ENCODE measurements around the gene ANGPTL4.
"Not testable (repeated sequence)": the region's sequence is repeated elsewhere in the genome, so short reads cannot be mapped to it uniquely, and the experiment has no call there.

Gene ANGPTL4

DNA sequence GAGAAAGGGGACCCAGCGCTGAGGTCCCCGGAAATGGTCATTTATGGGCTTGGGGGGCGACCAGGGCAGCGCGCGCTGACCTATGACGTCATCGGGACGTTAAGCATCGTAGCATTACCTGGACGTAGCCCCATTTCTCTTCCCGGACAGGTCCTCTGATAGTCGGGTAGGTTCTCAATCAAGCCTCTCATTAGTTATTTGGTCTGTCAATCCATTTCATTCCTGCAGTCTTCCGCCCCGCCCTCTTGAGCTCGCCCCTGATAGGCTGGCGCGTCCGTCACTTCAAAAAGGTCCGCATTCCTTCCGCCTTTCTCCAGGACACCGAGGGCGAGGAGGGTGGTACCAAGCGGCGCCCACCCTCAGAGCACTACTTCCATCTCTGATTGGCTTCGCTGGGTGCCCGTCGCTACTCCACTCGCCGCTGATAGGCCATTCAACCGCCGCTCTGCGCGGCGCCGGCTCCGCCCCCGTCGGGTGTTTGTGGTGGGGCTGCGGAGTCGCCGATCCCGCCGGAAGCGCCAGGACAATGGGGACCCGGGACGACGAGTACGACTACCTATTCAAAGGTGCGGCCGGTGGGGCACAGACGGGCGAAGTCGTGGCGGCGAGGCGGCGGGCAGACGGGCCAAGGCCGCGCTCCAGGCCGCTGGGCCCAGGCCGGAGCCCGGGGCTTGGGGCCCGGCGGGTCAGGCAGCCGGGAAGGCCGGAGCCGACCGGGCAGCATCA, 26.1 kb downstream of the ANGPTL4 start, which contains the start of gene RAB11B:
Gene RAB11B, plus strand, starts transcription at position 470 of the 726 bp plus-strand sequence. Its CDS starts 57 bp downstream, at position 527.
- peak; percentile 98 for DNase-seq (ENCODE audit: low read depth in 2 of 2)

DNA sequence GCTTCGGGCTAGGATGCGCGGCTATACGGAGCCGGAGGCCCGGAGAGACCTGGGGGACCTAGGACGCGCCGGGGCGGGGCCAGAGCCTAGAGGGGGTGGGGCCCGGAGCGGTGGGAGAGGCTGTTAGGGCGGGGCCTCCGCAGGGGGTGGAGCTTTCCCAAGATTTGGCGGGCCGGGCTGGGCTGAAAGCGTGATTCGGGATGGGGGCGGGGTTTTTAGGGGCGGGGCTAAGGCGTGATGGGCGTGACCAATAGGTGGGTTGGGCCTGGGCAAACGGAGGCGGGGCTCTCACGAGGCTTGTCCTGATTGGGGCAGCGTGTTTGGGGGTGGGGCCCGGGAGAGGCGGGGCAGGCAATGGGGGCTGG, 26.6 kb downstream of the ANGPTL4 start:
- DNase-seq (ENCODE audit: low read depth in 2 of 2), result peak; percentile 90 to 99

DNA sequence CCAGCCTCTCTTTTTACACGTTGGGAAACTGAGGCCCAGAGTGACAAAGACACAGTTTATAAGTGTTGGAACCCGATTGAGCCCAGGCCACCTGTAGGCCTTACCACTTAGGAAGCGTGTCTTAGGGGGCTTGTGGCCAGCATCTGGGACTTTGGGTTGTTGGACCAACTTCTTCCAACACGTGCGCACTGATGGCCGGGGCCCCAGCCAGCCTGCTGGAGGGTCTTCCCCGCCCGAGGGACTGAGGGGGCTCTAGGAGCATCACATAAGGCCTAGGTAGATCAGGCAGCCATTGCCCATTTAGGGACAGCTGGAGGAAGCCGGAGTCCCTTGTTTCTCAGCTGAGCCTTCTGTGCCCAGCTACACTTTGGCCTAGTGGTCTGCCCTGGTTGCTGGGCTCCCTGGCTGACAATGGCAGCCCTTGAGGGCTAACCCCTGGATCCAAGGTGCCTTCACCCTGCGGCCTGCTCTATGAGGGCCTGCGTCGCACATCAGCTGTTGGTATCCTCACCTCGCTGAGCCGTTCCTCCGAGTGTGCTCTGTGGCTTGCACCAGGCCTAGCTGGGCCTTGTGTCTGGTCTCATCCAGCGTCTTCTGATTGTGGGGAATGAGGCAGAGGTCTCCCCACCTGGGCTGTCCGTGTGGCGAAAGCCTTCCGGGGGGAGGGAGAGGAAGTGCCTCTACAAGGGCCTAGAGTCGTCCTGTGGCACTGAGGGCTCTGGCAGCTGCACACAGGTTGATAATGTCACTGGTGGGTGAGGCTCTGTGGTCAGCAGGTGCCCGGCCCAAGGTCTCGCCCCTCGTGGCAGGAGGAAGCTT, 27.5 kb downstream of the ANGPTL4 start:
- no peak for DNase-seq (ENCODE audit: low read depth in 2 of 2)

DNA sequence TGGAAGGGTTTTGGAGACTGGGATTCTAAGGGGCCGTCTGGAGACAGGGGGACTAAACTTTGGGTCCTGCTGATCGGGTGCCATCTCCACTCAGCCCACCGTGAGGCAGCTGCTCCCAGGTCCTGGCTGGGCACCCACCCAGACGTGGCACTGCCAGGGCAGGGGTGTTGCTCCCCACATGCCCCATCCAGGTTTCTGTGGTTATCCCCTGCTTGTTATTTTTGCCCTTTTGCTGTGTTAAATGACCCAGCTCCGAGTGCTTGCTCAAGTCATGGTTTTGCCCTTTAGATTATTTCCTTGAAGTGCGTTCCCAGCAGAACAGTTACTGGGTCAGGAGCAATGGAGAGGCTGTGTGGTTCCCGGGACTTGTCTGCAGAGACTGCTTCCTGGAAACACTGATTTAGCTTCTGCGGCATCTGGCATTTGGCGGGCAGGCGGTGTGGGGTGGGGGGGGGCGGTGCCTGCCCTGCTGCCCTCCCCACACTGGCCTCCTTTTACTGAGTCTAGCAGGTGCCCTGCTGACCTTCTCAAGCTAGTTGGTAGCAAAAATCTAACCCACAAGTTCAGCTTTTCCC, 28.1 kb downstream of the ANGPTL4 start:
- DNase-seq (ENCODE audit: low read depth in 2 of 2), result no peak

DNA sequence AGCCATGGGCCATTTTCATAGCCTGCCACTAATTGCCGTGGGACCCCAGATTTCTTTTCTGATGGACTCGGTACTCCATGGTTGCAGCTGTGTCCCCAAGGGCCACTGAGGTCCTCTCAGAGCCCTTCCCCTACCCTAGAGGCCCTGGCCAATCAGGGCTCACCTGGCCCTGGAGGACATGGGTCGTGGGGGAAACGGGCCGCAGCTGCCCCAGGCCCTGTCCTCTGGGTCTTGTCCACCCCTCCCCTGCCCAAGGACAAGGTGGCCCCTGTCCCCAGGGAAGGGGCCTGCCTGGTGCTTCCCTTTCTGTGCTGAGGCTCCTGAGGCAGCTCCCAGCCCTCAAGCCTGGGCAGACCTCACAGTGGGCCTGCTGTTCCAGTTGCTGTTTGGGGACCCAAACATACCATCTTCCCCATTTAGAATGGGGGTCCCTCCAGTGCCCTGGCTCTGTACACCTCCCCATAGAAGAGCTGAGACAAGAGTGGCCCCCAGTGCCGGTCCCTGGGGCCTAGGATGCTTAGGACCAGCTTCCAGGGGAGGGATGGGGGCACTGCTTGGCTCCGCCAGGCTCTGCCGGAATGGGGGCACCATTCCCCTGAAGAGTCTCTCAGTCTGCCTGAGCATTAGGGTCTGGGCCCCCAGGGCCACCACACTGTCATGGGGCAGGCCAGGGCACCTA, 29.4 kb downstream of the ANGPTL4 start:
- no peak for DNase-seq (ENCODE audit: low read depth in 2 of 2)

DNA sequence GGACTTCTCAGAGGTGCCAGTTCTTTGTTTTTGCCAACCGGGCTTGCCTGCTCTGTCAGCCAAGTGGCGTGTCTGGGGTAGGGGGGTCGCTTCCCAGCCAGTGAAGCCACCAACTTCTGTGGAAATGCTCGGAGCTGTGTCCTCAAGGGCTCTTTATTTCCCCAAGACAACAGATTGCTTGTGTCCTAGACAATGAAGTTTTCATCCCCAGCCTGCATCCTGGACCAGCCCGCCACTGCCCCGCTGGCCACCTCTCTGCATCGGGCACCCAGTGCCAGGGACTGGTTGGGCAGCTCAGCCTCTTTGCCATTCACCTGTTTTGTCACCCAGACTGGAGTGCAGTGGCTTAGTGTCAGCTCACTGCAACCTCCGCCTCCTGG, 29.9 kb downstream of the ANGPTL4 start:
- no peak for DNase-seq (ENCODE audit: low read depth in 2 of 2)

DNA sequence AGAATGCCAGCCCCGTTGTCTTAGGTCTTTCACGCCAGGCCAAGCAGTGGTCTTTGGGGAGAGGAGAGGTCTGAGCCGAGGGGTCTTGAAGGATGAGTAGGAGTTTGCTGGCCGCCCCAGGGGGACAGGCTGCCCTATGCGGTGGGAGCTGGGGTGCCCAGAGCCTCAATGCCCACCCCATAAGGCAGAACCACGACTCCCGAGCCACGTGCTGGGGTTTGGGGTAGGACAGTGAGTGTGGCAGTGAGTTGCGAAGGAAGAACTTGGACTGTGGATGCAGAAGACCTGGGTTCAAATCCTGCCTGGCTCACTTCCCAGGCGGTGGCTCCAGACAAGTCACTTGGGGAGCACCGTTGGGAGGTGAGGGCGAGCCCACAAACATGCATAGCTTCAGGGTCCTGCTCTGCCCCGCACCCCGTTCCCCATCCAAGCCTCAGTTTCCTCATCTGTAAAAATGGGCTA, 31.7 kb downstream of the ANGPTL4 start:
- DNase-seq (ENCODE audit: low read depth in 2 of 2), result no peak

DNA sequence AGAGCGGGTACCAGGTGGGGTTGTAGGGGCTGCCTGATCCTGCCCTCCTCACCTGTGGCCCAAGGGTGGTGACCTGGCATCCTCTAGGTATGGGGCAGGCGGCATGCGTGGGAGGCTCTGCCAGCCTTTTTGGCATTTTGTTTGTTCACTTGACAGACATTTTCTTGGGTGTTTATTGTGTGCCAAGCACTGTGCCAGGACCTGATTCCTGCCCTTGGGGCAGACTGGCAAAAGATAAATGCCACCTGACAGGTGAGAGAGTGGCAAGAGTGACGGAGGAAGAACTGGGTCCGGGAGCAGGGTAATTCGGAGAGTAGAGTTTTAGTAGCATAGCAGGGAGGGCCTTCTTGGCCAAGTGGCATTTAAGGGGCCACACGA, 32.2 kb downstream of the ANGPTL4 start:
- DNase-seq (ENCODE audit: low read depth in 2 of 2), result no peak

DNA sequence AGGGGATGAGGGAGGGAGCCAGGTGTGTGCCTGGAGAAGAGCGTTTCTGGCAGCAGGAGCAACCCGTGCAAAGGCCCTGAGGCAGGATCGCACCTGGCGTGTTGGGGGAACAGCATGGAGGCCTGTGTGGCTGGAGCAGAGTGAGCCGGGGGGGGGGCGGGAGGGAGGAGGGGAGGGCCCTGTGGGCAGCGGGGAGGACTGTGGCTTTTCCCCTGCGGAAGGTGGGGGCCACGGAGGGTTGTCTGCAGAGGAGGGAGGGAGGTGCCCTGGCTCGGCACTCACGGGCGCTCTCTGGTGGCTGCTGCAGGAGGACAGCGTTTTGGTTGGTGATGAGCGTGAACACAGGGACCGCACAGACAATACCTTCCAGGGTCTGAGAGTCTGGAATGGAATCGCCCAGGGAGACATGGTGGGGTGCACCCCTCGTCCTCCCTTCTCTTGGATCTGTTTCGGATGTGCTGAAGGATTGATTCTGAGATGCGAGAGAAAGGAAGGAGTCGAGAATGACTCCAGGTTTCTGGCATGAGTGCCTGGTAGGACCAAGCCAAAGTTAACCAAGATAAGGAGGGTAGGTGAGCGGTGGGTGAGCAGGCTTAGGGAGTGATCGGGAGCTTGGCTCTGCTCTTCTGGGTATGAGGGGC, 32.7 kb downstream of the ANGPTL4 start:
- DNase-seq (ENCODE audit: low read depth in 2 of 2), result peak; percentile 60 to 67

DNA sequence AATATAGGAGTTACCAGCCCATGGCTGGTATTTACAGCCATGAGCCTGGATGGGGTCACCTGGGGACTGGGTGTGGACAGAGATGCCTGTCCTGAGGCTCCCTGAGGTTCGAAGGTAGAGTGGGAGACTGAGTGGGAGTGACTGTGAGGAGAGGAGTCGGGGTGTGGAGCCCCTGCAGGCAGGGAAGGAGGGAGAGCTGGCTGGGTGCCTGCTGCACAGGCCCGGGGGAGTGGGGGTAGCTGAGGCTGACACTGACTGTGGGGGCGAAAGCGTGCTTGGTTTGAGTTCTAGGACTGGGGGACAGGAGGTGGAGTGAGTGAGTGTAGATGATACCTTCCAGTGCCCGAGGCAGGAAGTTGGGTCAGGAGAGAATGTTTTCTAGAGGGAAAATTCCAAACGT, 33.3 kb downstream of the ANGPTL4 start:
- no peak for DNase-seq (ENCODE audit: low read depth in 2 of 2)

DNA sequence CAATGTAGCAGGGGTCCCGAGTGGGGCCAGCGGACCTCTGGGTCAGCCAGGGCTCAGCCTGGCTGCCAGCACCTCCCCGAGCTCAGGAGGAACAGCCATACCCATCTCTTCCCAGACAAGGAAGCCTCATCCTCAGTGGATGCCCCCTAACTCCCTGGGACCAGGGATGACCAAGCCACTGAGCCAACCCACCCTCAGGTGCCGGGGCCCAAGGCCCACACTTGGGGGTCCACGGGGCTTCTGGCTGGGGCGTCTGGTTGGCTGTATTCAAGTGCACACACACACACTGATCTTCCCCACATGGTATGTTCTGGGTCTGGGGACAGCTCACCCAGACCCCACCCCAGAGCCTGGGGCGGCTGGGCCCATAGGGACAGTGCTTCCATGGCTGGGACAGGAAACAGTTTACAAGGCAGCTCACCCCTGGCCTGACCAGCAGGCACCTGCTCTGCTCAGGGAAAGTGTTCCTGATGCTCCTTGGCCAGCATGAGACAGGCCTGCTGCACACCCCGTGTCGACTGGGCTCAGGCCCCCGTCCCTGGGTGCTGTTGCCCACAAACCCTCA, 33.9 kb downstream of the ANGPTL4 start:
- no peak for DNase-seq (ENCODE audit: low read depth in 2 of 2)

DNA sequence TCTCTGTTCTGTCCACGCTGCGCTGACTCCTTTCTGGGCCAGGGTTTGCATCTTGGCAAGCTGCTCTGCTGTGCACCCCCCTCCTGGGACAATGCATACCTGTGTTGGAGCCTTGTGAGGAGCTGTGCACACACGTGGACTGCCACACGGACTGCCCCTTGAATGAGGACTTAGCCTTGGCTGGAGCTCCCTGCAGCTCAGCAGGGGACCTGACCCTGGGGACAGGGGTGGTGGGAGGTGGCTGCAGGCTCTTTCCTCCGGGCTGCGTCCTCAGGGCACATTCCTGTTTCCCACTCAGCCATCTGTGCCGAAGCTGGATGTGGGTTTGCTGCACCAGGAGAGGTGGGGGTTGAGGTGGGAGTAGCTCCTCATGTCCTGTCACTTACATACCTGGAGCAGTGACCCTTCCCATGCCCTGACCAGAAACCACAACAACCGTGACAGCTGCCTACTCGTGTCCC, 34.4 kb downstream of the ANGPTL4 start:
- DNase-seq (ENCODE audit: low read depth in 2 of 2), result no peak

DNA sequence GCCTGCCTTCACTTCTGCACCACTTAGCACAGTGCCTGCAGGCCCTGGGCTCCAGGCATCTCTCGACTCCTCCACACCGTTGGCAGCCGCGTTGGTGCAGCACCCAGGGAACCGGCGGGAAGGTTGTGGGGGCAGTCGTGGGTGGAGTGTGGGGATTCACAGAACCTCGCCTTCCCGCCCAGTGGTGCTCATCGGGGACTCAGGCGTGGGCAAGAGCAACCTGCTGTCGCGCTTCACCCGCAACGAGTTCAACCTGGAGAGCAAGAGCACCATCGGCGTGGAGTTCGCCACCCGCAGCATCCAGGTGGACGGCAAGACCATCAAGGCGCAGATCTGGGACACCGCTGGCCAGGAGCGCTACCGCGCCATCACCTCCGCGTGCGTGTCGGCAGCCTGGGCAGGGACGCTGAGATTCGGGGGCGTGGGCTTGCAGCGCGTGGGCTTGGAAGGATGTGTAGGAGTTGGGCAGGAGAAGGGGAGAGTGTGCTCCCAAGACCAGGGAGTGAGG, 35.8 kb downstream of the ANGPTL4 start:
- DNase-seq (ENCODE audit: low read depth in 2 of 2), result no peak

DNA sequence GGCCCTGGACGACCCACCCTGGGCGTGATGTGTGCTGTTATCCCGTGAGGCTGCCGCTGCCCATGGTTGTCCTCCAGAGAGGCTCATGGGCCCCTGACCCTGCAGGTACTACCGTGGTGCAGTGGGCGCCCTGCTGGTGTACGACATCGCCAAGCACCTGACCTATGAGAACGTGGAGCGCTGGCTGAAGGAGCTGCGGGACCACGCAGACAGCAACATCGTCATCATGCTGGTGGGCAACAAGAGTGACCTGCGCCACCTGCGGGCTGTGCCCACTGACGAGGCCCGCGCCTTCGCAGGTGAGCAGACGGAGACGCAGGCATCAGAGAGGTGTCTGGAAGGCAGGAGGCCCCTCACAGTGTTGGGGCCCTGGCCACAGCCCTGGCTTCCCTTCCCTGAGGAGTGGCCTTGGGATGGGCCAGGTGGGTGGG, 38.0 kb downstream of the ANGPTL4 start:
- no peak for DNase-seq (ENCODE audit: low read depth in 2 of 2)

DNA sequence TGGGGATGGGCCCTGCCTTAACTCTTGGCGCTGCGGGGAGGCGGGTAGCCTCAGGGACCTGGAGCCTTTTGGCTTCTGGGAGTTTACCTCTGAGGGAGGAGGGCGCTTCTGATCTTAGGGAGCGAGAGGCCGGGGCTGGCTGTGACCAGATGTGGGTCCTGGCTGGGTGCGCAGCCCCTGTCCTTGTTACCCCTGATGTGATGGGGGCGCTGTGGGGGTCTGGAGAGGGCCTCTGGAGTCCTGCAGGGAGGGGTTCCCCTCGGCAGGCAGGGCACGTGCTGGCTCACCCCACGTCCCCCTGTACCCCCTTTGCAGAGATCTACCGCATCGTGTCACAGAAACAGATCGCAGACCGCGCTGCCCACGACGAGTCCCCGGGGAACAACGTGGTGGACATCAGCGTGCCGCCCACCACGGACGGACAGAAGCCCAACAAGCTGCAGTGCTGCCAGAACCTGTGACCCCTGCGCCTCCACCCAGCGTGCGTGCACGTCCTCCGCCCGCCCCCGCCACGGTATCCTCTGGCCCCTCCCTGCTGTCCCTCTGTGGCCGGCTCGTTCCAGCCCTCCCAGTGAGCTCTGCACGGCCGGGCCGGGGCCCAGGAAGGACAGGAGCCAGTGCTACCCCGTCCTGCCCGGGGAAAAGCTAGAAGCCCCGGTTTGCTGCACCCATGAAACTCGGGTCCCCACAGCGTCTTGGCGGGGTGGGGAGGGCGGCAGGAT, 39.3 kb downstream of the ANGPTL4 start:
- no peak for DNase-seq (ENCODE audit: low read depth in 2 of 2)

DNA sequence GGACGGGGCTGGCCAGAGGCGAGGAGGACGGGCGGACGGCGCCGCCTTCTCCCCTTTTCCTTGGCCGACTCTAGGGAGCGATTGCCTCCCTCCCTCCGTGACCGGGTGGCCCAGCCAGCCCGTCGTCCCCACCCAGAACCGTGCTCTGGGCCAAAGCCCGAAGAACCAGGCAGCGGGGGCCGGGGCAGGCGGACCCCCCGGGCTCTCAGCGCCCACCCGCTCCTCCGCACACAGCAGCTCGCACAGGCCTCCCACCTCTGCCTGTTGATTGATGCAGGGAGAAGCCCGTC, 39.8 kb downstream of the ANGPTL4 start:
- DNase-seq (ENCODE audit: low read depth in 2 of 2), result no peak

DNA sequence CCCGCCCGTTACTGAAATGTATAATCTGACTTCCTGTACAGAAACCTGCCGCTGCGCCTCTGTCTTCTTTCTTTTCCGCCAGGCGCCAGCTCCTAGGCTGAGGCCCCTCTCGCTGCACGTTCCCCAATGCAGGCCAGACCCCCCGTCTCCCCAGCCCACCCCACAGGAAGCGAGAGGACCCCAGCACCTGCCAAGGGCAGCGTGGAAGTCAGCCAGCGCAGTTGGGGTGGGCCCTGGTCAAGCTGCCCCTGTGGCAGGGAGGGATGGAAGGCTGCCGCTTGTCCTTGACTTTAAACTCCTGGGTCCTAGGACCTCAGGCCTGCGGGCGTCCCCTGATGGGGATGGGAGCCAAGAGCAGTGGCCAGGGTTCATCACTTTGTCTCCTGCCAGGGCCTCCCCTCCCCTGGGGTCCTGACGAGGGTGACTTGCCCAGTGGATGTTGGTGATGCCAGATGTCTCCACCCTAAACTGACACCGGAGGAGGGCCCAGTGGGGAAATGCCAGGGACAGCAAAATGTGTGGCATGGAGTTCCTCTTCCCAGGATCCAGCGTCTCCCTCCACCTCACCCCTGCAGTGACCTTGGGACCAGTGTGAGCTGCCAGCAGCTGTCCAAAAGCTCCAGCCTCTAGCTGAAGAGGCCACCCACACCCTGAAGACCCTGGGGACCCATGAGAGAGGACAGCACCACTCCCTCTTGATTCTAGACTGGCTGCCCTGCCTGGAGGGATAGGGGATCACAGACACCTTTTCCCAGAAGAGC, 40.6 kb downstream of the ANGPTL4 start:
- no peak for DNase-seq (ENCODE audit: low read depth in 2 of 2)

DNA sequence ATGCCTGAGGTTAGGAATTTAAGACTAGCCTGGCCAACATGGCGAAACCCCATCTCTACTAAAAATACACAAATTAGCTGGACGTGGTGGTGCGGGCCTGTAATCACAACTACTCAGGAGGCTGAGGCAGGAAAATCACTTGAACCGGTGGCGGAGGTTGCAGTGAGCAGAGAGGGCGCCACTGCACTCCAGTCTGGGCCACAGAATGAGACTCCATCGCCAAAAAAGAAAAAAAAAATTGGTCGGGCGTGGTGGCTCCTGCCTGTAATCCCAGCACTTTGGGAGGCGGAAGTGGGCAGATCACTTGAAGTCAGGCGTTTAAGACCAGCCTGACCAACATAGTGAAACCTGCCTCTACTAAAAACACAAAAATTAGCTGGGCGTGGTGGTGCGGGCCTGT, 46.8 kb downstream of the ANGPTL4 start:
- DNase-seq (ENCODE audit: low read depth in 2 of 2), result not testable (repeated sequence)

DNA sequence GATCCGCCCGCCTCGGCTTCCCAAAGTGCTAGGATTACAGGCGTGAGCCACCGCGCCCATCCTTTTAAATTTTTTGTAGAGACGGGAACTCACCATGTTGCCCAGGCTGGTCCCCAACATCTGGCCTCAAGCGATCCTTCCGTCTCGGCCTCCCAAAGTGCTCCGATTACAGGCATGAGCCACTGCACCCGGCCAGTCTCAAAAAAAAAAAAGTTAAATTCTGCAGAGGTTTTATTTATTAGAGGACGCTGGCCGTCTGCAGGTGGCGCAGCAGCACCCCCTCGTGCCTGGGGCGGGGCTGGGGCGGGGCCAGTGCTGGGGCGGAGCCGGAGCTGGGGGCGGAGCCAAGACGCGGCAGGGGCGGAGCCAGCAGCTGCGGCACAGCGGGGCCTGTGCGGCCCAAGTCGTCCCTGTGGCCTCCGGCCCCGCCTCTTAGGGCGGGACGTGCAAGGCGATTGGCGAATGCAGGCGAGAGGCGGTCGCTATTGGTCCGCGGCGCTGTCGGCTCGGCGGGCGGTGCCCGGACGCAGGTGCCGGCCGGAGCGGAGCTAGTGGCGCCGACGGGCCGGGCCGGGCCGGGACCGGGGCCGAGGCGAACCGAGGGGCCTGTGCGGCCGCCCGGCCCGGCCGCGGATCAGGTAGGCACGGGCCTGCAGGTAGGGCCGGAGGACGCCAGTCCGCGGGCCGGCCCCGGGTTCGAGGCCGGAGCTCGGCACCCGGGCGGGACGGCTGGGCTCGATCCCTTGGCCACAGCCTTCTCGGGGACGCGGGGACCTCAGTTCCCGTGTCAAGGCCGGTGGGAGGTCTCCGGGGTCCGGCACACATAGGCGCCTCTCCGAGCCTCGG, 49.1 kb downstream of the ANGPTL4 start, which contains the start of gene MARCHF2:
Gene MARCHF2, plus strand, starts transcription at position 523 of the 846 bp plus-strand sequence. CDS start 8,536 bp downstream, outside the sequence.
- DNase-seq (ENCODE audit: low read depth in 2 of 2), result peak; percentile 93

Measured in stimulated activated CD4-positive, alpha-beta T cell treated with anti-CD3 and anti-CD28 coated beads, Interleukin-4, amount 100 ng/mL, for 48 hours (primary cell).